Tibial artery (tissue), 4 donors: ENCODE results near the gene TNFRSF1A.

Experiments used
- DNase-seq, 2 donors: peaks; one replicate each; pipeline ENCODE4 v3.0.0-alpha.2; 2019
- H3K27ac ChIP-seq, 2 donors: fragments of 200-600 bp; sonication (generic) in 1 of 2; 1 replicate in 1 of 2; 2 replicates in 1 of 2; pipeline ENCODE4 v1.5.1; 2018 to 2019; ENCODE audit warnings: mild to moderate bottlenecking in 1 of 2
- H3K27me3 ChIP-seq, 2 donors: fragments of 200-600 bp; sonication (generic) in 1 of 2; one replicate each; pipeline versions ENCODE4 v1.5.1 to v1.6.0; 2016 to 2019
- H3K36me3 ChIP-seq, 3 donors: fragments of 200-600 bp; sonication (generic) in 2 of 3; one replicate each; pipeline ENCODE4 v1.5.1; 2016 to 2019; ENCODE audit warnings: mild to moderate bottlenecking in 2 of 3
- H3K4me1 ChIP-seq, 4 donors: fragments of 200-600 bp; sonication (generic) in 2 of 4; 1 replicate in 3 of 4; 2 replicates in 1 of 4; pipeline ENCODE4 v1.5.1; 2016 to 2019
- H3K4me3 ChIP-seq, 2 donors: fragments of 200-600 bp; sonication (generic) in 1 of 2; 1 replicate in 1 of 2; 2 replicates in 1 of 2; pipeline ENCODE4 v1.5.1; 2018 to 2019; ENCODE audit warnings: mild to moderate bottlenecking in 2 of 2
- H3K9me3 ChIP-seq, 3 donors: fragments of 200-600 bp; sonication (generic) in 1 of 3; one replicate each; pipeline ENCODE4 v1.5.1; 2016 to 2019
- intact Hi-C: fragments of 100-400 bp; cut with DNase I; formaldehyde crosslinking; loops from one replicate; pipeline ENCODE4 v1.15.0; 2023; ENCODE audit warnings: low total_unique reads
- TF ChIP-seq, protein P1 (sequence below), 2 experiments: fragments of 200-600 bp in 1 of 2; fragments of 450-650 bp in 1 of 2; IDR thresholded peaks; one replicate each; pipeline ENCODE4 v1.5.1; 2017 to 2019; ENCODE audit warnings: antibody characterized with exemption in 2 of 2, mild to moderate bottlenecking in 1 of 2, moderate library complexity in 1 of 2

Gene TNFRSF1A

DNA sequence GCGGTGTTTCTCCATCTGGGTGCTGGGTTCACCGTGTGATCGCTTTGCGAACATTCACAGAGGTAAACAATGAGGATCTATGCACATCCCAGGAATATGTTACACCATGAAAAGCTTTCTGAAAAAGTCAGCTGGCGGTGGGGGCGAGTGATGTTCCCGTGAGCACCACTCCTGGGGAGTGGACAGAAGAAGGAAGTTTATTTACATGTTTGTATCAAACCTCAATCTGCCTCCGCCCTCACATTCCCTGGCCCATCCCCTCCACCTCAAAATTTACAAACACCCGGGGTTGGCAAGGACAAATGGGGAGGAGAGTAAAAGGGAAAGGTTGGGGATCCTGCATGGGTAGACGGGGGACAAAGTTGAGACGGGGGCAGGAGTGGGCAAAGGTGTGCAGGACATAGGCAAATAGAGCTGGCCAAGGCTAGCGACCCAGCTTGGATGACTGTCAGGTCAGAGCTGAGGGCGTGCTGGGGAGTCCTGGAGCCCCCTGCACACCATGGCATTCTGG, 6.9 kb downstream of the TNFRSF1A start:
- Histone ChIP-seq H3K36me3 (peaks cover 45 to 55% (median 48%) of the 10 kb centered on the region in 3 donors), H3K27me3 (no peaks in the 10 kb centered on the region), H3K4me3 (peak overlapping the region; percentile 97 to 99), H3K4me1 (peaks cover 0 to 84% (median 73%) of the 10 kb centered on the region in 4 donors), H3K9me3 (no peaks in the 10 kb centered on the region), H3K27ac (peak overlapping the region; percentile 99)
- DNase-seq: no peak
- TF ChIP-seq, protein P1, sequence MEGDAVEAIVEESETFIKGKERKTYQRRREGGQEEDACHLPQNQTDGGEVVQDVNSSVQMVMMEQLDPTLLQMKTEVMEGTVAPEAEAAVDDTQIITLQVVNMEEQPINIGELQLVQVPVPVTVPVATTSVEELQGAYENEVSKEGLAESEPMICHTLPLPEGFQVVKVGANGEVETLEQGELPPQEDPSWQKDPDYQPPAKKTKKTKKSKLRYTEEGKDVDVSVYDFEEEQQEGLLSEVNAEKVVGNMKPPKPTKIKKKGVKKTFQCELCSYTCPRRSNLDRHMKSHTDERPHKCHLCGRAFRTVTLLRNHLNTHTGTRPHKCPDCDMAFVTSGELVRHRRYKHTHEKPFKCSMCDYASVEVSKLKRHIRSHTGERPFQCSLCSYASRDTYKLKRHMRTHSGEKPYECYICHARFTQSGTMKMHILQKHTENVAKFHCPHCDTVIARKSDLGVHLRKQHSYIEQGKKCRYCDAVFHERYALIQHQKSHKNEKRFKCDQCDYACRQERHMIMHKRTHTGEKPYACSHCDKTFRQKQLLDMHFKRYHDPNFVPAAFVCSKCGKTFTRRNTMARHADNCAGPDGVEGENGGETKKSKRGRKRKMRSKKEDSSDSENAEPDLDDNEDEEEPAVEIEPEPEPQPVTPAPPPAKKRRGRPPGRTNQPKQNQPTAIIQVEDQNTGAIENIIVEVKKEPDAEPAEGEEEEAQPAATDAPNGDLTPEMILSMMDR (IDR thresholded peaks at IDR 0.05): no peak
- intact Hi-C loops: loop anchor here (5.0 kb wide), 2 partner anchors 47 to 132 kb away; partner anchors contain the start of gene LTBR

- no peak overlapping the region for H3K4me3 ChIP-seq
- TF ChIP-seq, protein P1 (IDR thresholded peaks at IDR 0.05): no peak
- no peaks in the 10 kb centered on the region for H3K27me3 ChIP-seq
- peak overlapping the region; percentile 99 for H3K27ac ChIP-seq
- H3K4me1 ChIP-seq: peaks cover 0 to 85% (median 70%) of the 10 kb centered on the region in 4 donors
- intact Hi-C loops: no loop called here
- H3K9me3 ChIP-seq: no peaks in the 10 kb centered on the region
- peaks cover 52 to 61% (median 54%) of the 10 kb centered on the region in 3 donors for H3K36me3 ChIP-seq
- no peak for DNase-seq
Observed at GRCh38 chr12:6334359-6334758, 7.5 kb downstream of the TNFRSF1A start.

GRCh38 chr12:6333566-6333965, 8.3 kb downstream of the TNFRSF1A start:
- TF ChIP-seq, protein P1 (IDR thresholded peaks at IDR 0.05): no peak
- Histone ChIP-seq H3K36me3 (peaks cover 59 to 66% (median 62%) of the 10 kb centered on the region in 3 donors), H3K4me1 (peaks cover 0 to 77% (median 64%) of the 10 kb centered on the region in 4 donors), H3K9me3 (no peaks in the 10 kb centered on the region), H3K27me3 (no peaks in the 10 kb centered on the region), H3K27ac (peak overlapping the region; percentile 99), H3K4me3 (no peak overlapping the region)
- no peak for DNase-seq
- intact Hi-C loops: no loop called here

- Histone ChIP-seq H3K4me3 (no peak overlapping the region), H3K27me3 (no peaks in the 10 kb centered on the region), H3K4me1 (peaks cover 0 to 76% (median 61%) of the 10 kb centered on the region in 4 donors), H3K9me3 (no peaks in the 10 kb centered on the region), H3K36me3 (peaks cover 65 to 67% (median 67%) of the 10 kb centered on the region in 3 donors), H3K27ac (no peak overlapping the region)
- TF ChIP-seq, protein P1 (IDR thresholded peaks at IDR 0.05): no peak
- intact Hi-C loops: no loop called here
- DNase-seq: no peak
Observed at GRCh38 chr12:6333029-6333428, 8.8 kb downstream of the TNFRSF1A start.

DNA sequence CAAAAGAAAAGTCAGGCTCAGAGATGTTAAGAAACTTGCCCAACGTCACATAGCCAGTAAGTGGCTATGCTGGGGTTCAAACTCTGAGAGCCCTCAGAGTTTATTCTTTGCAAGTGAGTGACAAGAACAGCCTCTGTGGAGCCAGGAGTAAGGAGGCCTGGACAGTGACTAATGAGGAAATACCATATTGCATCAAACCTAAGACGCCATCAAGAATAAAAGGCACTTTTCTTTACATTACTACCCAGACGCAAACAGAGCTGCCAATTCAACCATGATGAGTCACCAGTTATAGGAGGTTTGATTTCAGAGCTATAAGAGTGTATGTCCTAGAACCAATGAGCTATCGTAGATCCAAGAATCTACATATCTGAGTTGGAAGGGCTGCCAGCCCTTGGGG, 9.4 kb downstream of the TNFRSF1A start:
- Histone ChIP-seq H3K27ac (no peak overlapping the region), H3K36me3 (peaks cover 67 to 72% (median 71%) of the 10 kb centered on the region in 3 donors), H3K27me3 (no peaks in the 10 kb centered on the region), H3K4me1 (peaks cover 0 to 76% (median 61%) of the 10 kb centered on the region in 4 donors), H3K4me3 (no peak overlapping the region), H3K9me3 (no peaks in the 10 kb centered on the region)
- DNase-seq: no peak
- intact Hi-C loops: no loop called here
- TF ChIP-seq, protein P1 (IDR thresholded peaks at IDR 0.05): no peak
